Measurements from ENCODE around the gene MAPRE2. TPM values are rescaled to one million over a fixed set of nuclear protein-coding genes. Genes with fewer than 3 reads are reported as not detected.

Gene MAPRE2
- total RNA-seq, 1 experiment from 2014 or later = 9.1 TPM

DNA sequence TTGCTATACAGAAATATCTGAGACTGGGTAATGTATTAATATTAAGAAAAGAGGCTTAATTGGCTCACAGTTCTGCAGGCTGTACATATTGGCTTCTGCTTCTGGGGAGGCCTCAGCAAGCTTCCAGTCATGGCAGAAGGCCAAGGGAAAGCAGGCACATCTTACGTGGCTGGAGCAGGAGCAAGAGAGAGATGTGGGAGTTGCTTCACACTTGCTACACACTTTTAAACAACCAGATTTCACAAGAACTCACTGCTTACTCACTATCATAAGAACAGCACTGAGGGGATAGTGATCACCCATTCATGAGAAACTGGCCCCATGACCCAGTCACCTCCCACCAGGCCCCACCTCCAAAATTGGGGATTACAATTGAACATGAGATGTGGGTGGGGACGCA lies 50.6 kb downstream of the MAPRE2 start:
- no peak overlapping the region for H2AFZ ChIP-seq
- no TSS peak for BruUV-seq (replicated peaks)
- no peak overlapping the region for H3K27ac ChIP-seq
- H3K4me1 ChIP-seq (replicated peaks; ENCODE audit: insufficient read depth) = no peaks in the 10 kb centered on the region
- TF ChIP-seq, protein P1, sequence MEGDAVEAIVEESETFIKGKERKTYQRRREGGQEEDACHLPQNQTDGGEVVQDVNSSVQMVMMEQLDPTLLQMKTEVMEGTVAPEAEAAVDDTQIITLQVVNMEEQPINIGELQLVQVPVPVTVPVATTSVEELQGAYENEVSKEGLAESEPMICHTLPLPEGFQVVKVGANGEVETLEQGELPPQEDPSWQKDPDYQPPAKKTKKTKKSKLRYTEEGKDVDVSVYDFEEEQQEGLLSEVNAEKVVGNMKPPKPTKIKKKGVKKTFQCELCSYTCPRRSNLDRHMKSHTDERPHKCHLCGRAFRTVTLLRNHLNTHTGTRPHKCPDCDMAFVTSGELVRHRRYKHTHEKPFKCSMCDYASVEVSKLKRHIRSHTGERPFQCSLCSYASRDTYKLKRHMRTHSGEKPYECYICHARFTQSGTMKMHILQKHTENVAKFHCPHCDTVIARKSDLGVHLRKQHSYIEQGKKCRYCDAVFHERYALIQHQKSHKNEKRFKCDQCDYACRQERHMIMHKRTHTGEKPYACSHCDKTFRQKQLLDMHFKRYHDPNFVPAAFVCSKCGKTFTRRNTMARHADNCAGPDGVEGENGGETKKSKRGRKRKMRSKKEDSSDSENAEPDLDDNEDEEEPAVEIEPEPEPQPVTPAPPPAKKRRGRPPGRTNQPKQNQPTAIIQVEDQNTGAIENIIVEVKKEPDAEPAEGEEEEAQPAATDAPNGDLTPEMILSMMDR (conservative IDR thresholded peaks at IDR 0.05) = no peak
- H3F3A ChIP-seq (ENCODE audit: insufficient read depth, low read depth) = no peaks in the 10 kb centered on the region
- H3K4me3 ChIP-seq = no peak overlapping the region
- CTCF ChIA-PET = no interaction called here
- no peaks in the 10 kb centered on the region for H3K79me2 ChIP-seq (ENCODE audit: low read depth)
- no peaks in the 10 kb centered on the region for H3K36me3 ChIP-seq (ENCODE audit: low read depth)
- no peaks in the 10 kb centered on the region for H3K9me3 ChIP-seq (ENCODE audit: insufficient read depth, low read depth)
- no peak overlapping the region for H3K4me2 ChIP-seq
- POLR2A ChIA-PET (ENCODE audit: unreplicated experiment) = no interaction called here
- no peak for DNase-seq
- H4K20me1 ChIP-seq (ENCODE audit: insufficient read depth) = no peaks in the 10 kb centered on the region
- no peaks in the 10 kb centered on the region for H3K27me3 ChIP-seq (ENCODE audit: insufficient read depth, low read depth)
- intact Hi-C loops (cut with micrococcal nuclease; ENCODE audit: unreplicated experiment) = no loop called here
- H3K9me2 ChIP-seq (ENCODE audit: insufficient read depth) = no peaks in the 10 kb centered on the region

DNA sequence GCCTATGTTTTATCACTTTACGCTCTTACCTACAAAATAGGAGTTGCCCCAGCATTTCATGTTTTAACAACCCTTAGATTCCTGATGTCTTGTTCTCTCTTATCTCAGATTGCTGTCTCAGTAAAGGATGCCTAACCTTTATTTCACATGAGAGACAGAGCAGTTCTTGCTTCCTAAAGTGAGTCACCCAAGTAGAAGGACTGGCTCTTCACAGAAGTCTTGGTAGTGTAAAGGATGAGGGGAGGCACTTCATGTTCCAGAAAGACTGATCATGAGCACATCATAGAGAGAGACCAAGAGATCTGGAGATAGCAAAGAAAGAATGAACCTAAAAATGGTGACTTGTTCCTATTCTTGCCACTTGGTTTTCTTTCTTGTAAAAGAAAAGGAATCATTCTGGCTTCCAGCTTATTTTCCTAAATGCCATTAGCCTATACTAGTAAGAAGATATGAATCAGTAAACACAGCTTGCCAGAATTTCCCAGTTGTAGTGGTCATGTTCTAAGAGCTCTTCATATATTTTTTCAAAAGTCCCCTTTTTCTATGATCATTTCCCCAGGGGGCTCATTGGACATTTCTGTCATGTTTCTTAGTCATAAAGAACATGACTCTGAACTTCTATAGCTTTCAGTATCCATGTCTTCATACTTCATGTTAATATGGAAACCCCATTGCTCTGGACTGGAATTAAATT lies 54.9 kb downstream of the MAPRE2 start:
- ChIA-PET CTCF (no interaction called here), POLR2A (ENCODE audit: unreplicated experiment) (no interaction called here)
- no peaks in the 10 kb centered on the region for H4K20me1 ChIP-seq (ENCODE audit: insufficient read depth)
- no peaks in the 10 kb centered on the region for H3K27me3 ChIP-seq (ENCODE audit: insufficient read depth, low read depth)
- intact Hi-C loops (cut with micrococcal nuclease; ENCODE audit: unreplicated experiment) = no loop called here
- no peak for DNase-seq
- H3F3A ChIP-seq (ENCODE audit: insufficient read depth, low read depth) = no peaks in the 10 kb centered on the region
- H2AFZ ChIP-seq = no peak overlapping the region
- H3K4me1 ChIP-seq (replicated peaks; ENCODE audit: insufficient read depth) = no peaks in the 10 kb centered on the region
- no peaks in the 10 kb centered on the region for H3K9me3 ChIP-seq (ENCODE audit: insufficient read depth, low read depth)
- no peaks in the 10 kb centered on the region for H3K79me2 ChIP-seq (ENCODE audit: low read depth)
- H3K36me3 ChIP-seq (ENCODE audit: low read depth) = no peaks in the 10 kb centered on the region
- no peak overlapping the region for H3K4me3 ChIP-seq
- no peak overlapping the region for H3K4me2 ChIP-seq
- BruUV-seq (replicated peaks) = no TSS peak
- no peak overlapping the region for H3K27ac ChIP-seq
- TF ChIP-seq, protein P1 (conservative IDR thresholded peaks at IDR 0.05) = no peak
- no peak for TF ChIP-seq EZH2 (IDR thresholded peaks at IDR 0.05; ENCODE audit: low read depth)
- no peaks in the 10 kb centered on the region for H3K9me2 ChIP-seq (ENCODE audit: insufficient read depth)

DNA sequence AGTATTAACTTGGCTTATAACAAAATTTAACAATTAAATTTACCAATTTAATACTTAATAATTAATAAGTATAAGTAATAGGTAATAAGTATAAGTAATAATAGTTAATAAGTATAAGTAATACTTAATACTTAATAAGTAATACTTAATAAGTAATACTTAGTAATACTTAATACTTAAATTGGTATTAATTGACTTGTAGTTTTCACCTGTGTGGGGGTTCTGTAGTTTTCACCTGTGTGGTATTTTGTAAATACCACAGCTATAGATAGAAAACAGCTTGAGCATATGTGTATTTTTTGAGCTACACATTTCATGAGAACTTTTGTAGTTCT lies 55.4 kb downstream of the MAPRE2 start:
- Histone ChIP-seq H3K4me2 (no peak overlapping the region), H3K9me3 (ENCODE audit: insufficient read depth, low read depth) (no peaks in the 10 kb centered on the region), H3K4me3 (no peak overlapping the region), H3K27me3 (ENCODE audit: insufficient read depth, low read depth) (no peaks in the 10 kb centered on the region), H3K9me2 (ENCODE audit: insufficient read depth) (no peaks in the 10 kb centered on the region), H2AFZ (no peak overlapping the region), H3K27ac (no peak overlapping the region), H4K20me1 (ENCODE audit: insufficient read depth) (no peaks in the 10 kb centered on the region), H3K79me2 (ENCODE audit: low read depth) (no peaks in the 10 kb centered on the region), H3F3A (ENCODE audit: insufficient read depth, low read depth) (no peaks in the 10 kb centered on the region), H3K4me1 (replicated peaks; ENCODE audit: insufficient read depth) (no peaks in the 10 kb centered on the region), H3K36me3 (ENCODE audit: low read depth) (no peaks in the 10 kb centered on the region)
- intact Hi-C loops (cut with micrococcal nuclease; ENCODE audit: unreplicated experiment) = no loop called here
- ChIA-PET CTCF (no interaction called here), POLR2A (ENCODE audit: unreplicated experiment) (no interaction called here)
- TF ChIP-seq EZH2 (IDR thresholded peaks at IDR 0.05; ENCODE audit: low read depth) = no peak
- TF ChIP-seq, protein P1 (conservative IDR thresholded peaks at IDR 0.05) = no peak
- DNase-seq = no peak
- no TSS peak for BruUV-seq (replicated peaks)

All from PC-9 (cell line).